ENCODE measurements around the gene LCE2B. TPM values are rescaled to one million over a fixed set of nuclear protein-coding genes. Genes with fewer than 3 reads are reported as not detected.
"Not testable (repeated sequence)": the region's sequence is repeated elsewhere in the genome, so short reads cannot be mapped to it uniquely, and the experiment has no call there.

Gene LCE2B, protein sequence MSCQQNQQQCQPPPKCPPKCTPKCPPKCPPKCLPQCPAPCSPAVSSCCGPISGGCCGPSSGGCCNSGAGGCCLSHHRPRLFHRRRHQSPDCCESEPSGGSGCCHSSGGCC
- not detected for total RNA-seq

GRCh38 chr1:152685823-152686222 is at the start of gene LCE2B:
TSS of gene LCE2B (plus strand) at chr1:152686123. CDS start at chr1:152686844, 721 bp downstream.
- peaks cover 46% of the 10 kb centered on the region for H3K27me3 Mint-ChIP-seq (ENCODE audit: low read depth)
- DNase-seq; H3K36me3 Mint-ChIP-seq (ENCODE audit: insufficient read depth); H3K4me3 Mint-ChIP-seq; ATAC-seq; H3K9me3 Mint-ChIP-seq; H3K4me1 Mint-ChIP-seq (ENCODE audit: low read depth): not testable (repeated sequence)

DNA sequence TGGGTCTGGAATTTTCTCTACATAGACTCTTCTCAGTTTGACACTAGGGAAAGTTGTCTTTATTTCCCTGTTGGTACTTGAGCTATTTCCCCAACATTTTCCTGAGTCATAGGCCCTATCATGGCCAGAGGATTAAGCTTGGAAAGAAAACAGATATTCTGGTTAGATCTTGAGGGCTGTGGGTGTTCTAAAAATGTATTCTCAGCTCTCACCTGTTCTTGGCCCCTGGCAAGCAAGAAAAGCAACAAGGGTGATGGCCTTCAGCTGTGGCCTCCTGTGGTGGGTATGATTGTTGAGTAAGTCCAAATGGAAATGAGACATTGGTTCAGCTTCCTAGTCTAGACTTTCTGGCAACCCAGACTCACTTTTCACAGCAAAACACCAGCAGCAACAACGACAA is 45.6 kb upstream of the LCE2B start:
- Mint-ChIP-seq H3K4me3 (no peak overlapping the region), H3K4me1 (ENCODE audit: low read depth) (no peaks in the 10 kb centered on the region), H3K9me3 (peaks cover 3% of the 10 kb centered on the region), H3K36me3 (ENCODE audit: insufficient read depth) (no peaks in the 10 kb centered on the region), H3K27me3 (ENCODE audit: low read depth) (peaks cover 11% of the 10 kb centered on the region)
- ATAC-seq (no peak), DNase-seq (no peak)

DNA sequence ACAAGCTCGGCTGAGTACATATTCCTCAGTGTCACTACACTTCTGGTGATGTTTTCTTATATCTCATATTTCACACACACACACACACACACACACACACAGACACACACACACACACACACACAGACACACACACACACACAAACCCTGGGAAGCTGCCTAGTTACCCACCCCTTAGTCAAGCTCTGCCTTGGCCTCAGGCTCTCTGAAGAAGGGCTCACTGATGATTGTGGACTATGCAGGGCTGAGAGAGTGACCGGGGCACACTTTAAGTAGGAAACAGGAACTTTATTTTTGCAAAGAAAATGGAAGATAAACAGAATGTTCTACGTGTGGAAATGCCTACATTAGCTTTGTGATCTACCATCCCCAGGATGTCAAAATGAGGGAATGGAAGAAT is 42.0 kb upstream of the LCE2B start:
- peaks cover 24% of the 10 kb centered on the region for H3K27me3 Mint-ChIP-seq (ENCODE audit: low read depth)
- DNase-seq (no peak), ATAC-seq (no peak)
- no peak overlapping the region for H3K4me3 Mint-ChIP-seq
- peaks cover 3% of the 10 kb centered on the region for H3K9me3 Mint-ChIP-seq
- no peaks in the 10 kb centered on the region for H3K36me3 Mint-ChIP-seq (ENCODE audit: insufficient read depth)
- H3K4me1 Mint-ChIP-seq (ENCODE audit: low read depth) = no peaks in the 10 kb centered on the region

GRCh38 chr1:152645146-152645545 is 40.8 kb upstream of the LCE2B start:
- ATAC-seq = no peak
- DNase-seq = no peak
- Mint-ChIP-seq H3K9me3 (no peaks in the 10 kb centered on the region), H3K4me1 (ENCODE audit: low read depth) (no peaks in the 10 kb centered on the region), H3K4me3 (no peak overlapping the region), H3K27me3 (ENCODE audit: low read depth) (peaks cover 29% of the 10 kb centered on the region), H3K36me3 (ENCODE audit: insufficient read depth) (no peaks in the 10 kb centered on the region)

- H3K4me1 Mint-ChIP-seq (ENCODE audit: low read depth) = no peaks in the 10 kb centered on the region
- no peak for ATAC-seq
Measured at GRCh38 chr1:152646656-152647055, 39.3 kb upstream of the LCE2B start.

DNA sequence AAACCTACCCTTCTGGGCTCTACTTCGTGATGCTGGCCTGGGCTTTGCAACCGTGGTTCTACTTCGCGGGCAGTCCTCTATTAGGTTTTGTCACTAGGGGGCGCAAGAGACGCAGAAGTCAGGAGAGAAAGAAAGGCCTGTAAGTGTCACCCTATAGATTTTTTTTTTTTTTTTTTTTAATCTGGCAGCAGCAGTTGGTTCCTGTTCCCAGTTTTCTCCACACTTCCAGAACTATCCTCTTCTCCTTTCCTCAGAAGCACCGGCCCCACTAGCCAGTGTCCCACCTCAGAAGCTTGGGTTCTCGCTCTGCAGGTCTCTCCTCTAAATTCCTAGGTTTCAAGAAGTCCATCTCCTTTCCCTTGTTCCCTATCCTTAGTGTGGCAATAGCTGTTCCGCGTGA is 31.8 kb upstream of the LCE2B start:
- H3K4me1 Mint-ChIP-seq (ENCODE audit: low read depth) = peaks cover 3% of the 10 kb centered on the region
- H3K9me3 Mint-ChIP-seq = no peaks in the 10 kb centered on the region
- no peak overlapping the region for H3K4me3 Mint-ChIP-seq
- peaks cover 21% of the 10 kb centered on the region for H3K27me3 Mint-ChIP-seq (ENCODE audit: low read depth)
- peak; percentile 14 for DNase-seq
- no peaks in the 10 kb centered on the region for H3K36me3 Mint-ChIP-seq (ENCODE audit: insufficient read depth)
- ATAC-seq = no peak

More at GRCh38 chr1:152646656-152647055, 39.3 kb upstream of the LCE2B start:
- Mint-ChIP-seq H3K9me3 (no peaks in the 10 kb centered on the region), H3K4me3 (no peak overlapping the region), H3K27me3 (ENCODE audit: low read depth) (peaks cover 30% of the 10 kb centered on the region), H3K36me3 (ENCODE audit: insufficient read depth) (no peaks in the 10 kb centered on the region)
- no peak for DNase-seq

GRCh38 chr1:152656459-152656858 is 29.5 kb upstream of the LCE2B start:
- H3K4me3 Mint-ChIP-seq = no peak overlapping the region
- H3K4me1 Mint-ChIP-seq (ENCODE audit: low read depth) = peaks cover 3% of the 10 kb centered on the region
- DNase-seq (no peak), ATAC-seq (no peak)
- H3K36me3 Mint-ChIP-seq (ENCODE audit: insufficient read depth) = no peaks in the 10 kb centered on the region
- H3K27me3 Mint-ChIP-seq (ENCODE audit: low read depth) = peaks cover 19% of the 10 kb centered on the region
- H3K9me3 Mint-ChIP-seq = no peaks in the 10 kb centered on the region

DNA sequence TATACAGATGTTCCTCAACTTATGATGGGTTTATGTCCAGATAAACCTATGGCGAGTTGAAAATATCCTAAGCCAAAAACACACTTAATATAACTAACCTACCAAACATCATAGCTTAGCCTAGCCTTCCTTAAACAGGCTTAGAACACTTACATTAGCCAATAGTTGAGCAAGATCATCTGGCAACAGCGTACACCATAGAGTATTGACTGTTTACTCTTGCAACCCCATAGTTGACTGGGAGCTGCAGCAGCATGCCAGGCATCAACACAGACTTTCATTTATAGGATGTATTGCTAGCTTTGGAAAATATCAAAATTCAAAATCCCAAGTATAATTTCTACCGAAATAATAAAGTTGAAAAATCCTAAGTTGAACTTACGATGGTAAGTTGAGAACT is 28.2 kb upstream of the LCE2B start:
- no peak for DNase-seq
- peaks cover 19% of the 10 kb centered on the region for H3K27me3 Mint-ChIP-seq (ENCODE audit: low read depth)
- no peaks in the 10 kb centered on the region for H3K9me3 Mint-ChIP-seq
- H3K4me3 Mint-ChIP-seq = no peak overlapping the region
- ATAC-seq = no peak
- H3K4me1 Mint-ChIP-seq (ENCODE audit: low read depth) = peaks cover 3% of the 10 kb centered on the region
- H3K36me3 Mint-ChIP-seq (ENCODE audit: insufficient read depth) = no peaks in the 10 kb centered on the region

DNA sequence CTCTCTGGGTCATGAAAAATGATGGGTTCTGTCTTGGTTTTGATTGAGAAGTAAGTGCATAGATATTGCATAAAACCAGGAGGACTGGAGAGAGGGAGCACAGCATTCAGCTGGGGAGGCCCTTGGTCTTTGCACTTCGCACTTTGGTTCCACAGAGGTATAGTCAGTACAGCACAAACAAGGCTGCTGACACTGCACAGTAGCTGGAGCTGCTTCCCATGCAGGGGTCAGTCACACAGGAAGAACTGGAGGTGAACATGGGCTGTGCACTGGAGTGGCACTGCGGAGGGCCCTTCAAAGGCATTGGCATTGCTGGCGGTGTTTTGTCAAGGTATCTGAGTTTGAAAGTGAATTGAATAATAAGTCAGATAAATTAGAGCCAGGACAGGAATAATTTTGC is 27.3 kb upstream of the LCE2B start:
- Mint-ChIP-seq H3K4me1 (ENCODE audit: low read depth) (peaks cover 3% of the 10 kb centered on the region), H3K36me3 (ENCODE audit: insufficient read depth) (no peaks in the 10 kb centered on the region)

DNA sequence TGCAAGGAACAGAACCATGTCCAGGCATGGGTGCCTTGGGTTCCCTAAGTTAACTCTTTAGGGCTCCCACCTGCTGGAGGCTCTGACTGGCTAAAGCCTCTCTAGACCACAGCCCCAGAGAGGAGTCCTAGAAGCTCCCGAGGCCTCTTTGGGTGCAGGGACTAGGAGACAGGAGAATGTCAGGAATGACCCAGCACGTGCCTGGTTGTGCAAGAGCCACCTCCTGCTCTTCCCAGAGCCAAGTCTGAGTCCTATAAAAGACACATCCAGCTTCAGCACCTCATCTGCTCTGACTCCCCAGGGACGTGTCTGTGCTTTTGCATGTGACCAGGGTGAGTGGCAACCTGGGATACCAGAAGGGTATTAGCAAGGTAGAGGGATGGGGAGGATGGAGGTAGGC is 22.8 kb upstream of the LCE2B start, which contains the start of gene LCE2D:
Gene LCE2D, plus strand, starts transcription at position 283 of the 400 bp plus-strand sequence. CDS start 726 bp downstream, outside the sequence.
- Mint-ChIP-seq H3K27me3 (ENCODE audit: low read depth) (peaks cover 13% of the 10 kb centered on the region), H3K9me3 (no peaks in the 10 kb centered on the region), H3K4me3 (no peak within 1 kb of the TSS), H3K4me1 (ENCODE audit: low read depth) (no peaks in the 10 kb centered on the region), H3K36me3 (ENCODE audit: insufficient read depth) (no peaks in the 10 kb centered on the region)
- ATAC-seq = no peak
- no peak for DNase-seq

More for the DNA sequence above, 27.3 kb upstream of the LCE2B start:
- peaks cover 19% of the 10 kb centered on the region for H3K27me3 Mint-ChIP-seq (ENCODE audit: low read depth)
- DNase-seq (no peak), ATAC-seq (no peak)
- no peak overlapping the region for H3K4me3 Mint-ChIP-seq
- H3K9me3 Mint-ChIP-seq = no peaks in the 10 kb centered on the region

- not testable (repeated sequence) for H3K9me3 Mint-ChIP-seq; DNase-seq; H3K4me3 Mint-ChIP-seq; H3K36me3 Mint-ChIP-seq (ENCODE audit: insufficient read depth); H3K4me1 Mint-ChIP-seq (ENCODE audit: low read depth); ATAC-seq
- H3K27me3 Mint-ChIP-seq (ENCODE audit: low read depth) = peaks cover 11% of the 10 kb centered on the region
Measured at GRCh38 chr1:152666171-152666570, 19.8 kb upstream of the LCE2B start.

DNA sequence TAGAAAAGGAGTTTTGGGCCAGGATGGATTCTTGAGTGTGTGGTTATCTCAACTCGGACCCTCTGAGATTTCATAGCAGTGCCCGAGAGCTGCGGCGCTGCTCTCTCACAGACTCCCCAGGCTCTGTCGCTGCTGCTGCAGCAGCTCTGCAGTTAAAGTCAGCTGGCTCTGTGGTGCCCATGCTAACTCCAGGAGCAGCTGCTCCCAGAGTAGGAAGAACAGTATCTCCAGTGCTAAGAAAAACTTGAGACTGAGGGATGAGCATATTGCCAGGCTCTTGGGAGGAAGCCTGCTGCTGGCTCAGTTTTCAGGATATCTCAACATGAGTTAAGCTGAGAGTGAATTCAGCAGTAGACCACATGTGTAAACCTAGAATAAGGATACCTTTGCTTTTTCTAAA is 18.3 kb upstream of the LCE2B start:
- peaks cover 9% of the 10 kb centered on the region for H3K27me3 Mint-ChIP-seq (ENCODE audit: low read depth)
- H3K4me3 Mint-ChIP-seq = no peak overlapping the region
- ATAC-seq = no peak
- no peaks in the 10 kb centered on the region for H3K9me3 Mint-ChIP-seq
- H3K36me3 Mint-ChIP-seq (ENCODE audit: insufficient read depth) = no peaks in the 10 kb centered on the region
- DNase-seq = no peak
- H3K4me1 Mint-ChIP-seq (ENCODE audit: low read depth) = no peaks in the 10 kb centered on the region

DNA sequence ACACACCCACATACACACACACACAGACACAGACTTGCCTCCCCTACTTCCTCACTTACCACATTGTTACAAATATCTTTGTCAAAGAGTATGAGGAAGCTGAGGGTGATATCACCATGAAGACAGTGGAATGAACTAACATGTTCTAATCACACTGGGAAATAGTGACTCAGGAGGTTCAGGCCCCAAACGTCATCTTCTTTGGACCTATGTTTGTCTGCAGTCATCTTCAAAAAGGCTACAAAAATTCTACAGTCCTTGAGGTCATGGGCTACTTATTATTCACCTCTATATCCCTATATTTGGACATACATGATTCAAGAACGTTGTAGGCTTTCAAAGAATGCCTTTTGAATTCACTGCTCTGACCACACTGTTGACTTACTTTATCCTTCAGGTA is 12.9 kb upstream of the LCE2B start:
- H3K27me3 Mint-ChIP-seq (ENCODE audit: low read depth) = peaks cover 6% of the 10 kb centered on the region

DNA sequence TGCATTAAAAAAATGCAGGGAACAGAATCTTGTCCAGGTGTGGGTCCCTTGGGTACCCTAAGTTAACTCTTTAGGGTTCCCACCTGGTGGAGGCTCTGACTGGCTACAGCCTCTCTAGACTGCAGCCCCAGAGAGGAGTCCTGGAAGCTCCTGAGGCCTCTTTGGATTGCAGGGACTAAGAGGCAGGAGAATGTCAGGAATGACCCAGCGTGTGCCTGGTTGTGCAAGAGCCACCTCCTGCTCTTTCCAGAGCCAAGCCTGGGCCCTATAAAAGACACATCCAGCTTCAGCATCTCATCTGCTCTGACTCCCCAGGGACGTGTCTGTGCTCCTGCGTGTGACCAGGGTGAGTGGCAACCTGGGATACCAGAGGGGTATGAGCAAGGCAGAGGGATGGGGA is 10.9 kb upstream of the LCE2B start, which contains the start of gene LCE2C:
Gene LCE2C, plus strand, starts transcription at position 297 of the 400 bp plus-strand sequence. CDS start 737 bp downstream, outside the sequence.
- ATAC-seq; DNase-seq; H3K4me3 Mint-ChIP-seq; H3K4me1 Mint-ChIP-seq (ENCODE audit: low read depth); H3K36me3 Mint-ChIP-seq (ENCODE audit: insufficient read depth); H3K9me3 Mint-ChIP-seq: not testable (repeated sequence)
- peaks cover 10% of the 10 kb centered on the region for H3K27me3 Mint-ChIP-seq (ENCODE audit: low read depth)

More for the DNA sequence above, 12.9 kb upstream of the LCE2B start:
- no peaks in the 10 kb centered on the region for H3K36me3 Mint-ChIP-seq (ENCODE audit: insufficient read depth)
- DNase-seq (no peak), ATAC-seq (no peak)
- no peaks in the 10 kb centered on the region for H3K4me1 Mint-ChIP-seq (ENCODE audit: low read depth)
- H3K4me3 Mint-ChIP-seq = no peak overlapping the region
- H3K9me3 Mint-ChIP-seq = no peaks in the 10 kb centered on the region

DNA sequence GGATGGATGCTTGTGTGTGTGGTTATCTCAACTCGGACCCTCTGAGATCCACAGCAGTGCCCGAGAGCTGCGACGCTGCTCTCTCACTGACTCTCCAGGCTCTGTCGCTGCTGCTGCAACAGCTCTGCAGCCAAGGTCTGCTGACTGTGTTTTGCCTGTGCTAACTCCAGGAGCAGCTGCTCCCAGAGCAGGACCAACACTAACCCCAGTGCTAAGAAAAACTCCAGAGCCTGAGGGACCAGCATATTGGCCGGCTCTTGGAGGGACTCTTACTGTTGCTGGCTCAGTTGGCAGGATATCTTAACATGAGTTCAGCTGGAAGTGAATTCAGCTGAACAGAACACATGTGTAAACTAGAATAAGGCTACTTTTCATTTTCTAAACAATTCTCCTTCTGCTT is 6.5 kb upstream of the LCE2B start:
- DNase-seq (no peak), ATAC-seq (no peak)
- no peaks in the 10 kb centered on the region for H3K36me3 Mint-ChIP-seq (ENCODE audit: insufficient read depth)
- H3K9me3 Mint-ChIP-seq = no peaks in the 10 kb centered on the region
- H3K4me3 Mint-ChIP-seq = no peak overlapping the region
- H3K27me3 Mint-ChIP-seq (ENCODE audit: low read depth) = peaks cover 19% of the 10 kb centered on the region
- no peaks in the 10 kb centered on the region for H3K4me1 Mint-ChIP-seq (ENCODE audit: low read depth)
